Smooth muscle cell (in vitro differentiated cells): ENCODE measurements around the gene PROCA1. TPM values are rescaled to one million over a fixed set of nuclear protein-coding genes. Genes with fewer than 3 reads are reported as not detected.

Experiments used
- DNase-seq: peaks from one replicate; lab custom pipeline; 2025; ENCODE audit not compliant: unreplicated experiment; lab: John Stamatoyannopoulos, UW
- H2AFZ ChIP-seq: fragments of 200-600 bp; sonication (generic); 2 replicates; pipeline ENCODE4 v1.6.0; 2016; ENCODE audit warnings: antibody characterized with exemption, low read depth, mild to moderate bottlenecking
- H3F3A ChIP-seq: fragments of 200-600 bp; sonication (generic); 2 replicates; pipeline ENCODE4 v1.6.0; 2017; ENCODE audit warnings: antibody characterized with exemption, low read depth
- H3K27ac ChIP-seq: fragments of 200-600 bp; sonication (generic); 2 replicates; pipeline ENCODE4 v1.5.1; 2016; ENCODE audit warnings: low read depth, mild to moderate bottlenecking
- H3K27me3 ChIP-seq: fragments of 200-600 bp; sonication (generic); 2 replicates; pipeline ENCODE4 v1.6.1; 2016; ENCODE audit warnings: low read depth, mild to moderate bottlenecking
- H3K36me3 ChIP-seq: fragments of 200-600 bp; sonication (generic); 2 replicates; pipeline ENCODE4 v1.5.1; 2016; ENCODE audit warnings: low read depth
- H3K4me1 ChIP-seq: fragments of 200-600 bp; sonication (generic); 2 replicates; pipeline ENCODE4 v1.5.1; 2016; ENCODE audit warnings: low read depth
- H3K4me2 ChIP-seq: fragments of 200-600 bp; sonication (generic); 2 replicates; pipeline ENCODE4 v1.6.0; 2016; ENCODE audit warnings: mild to moderate bottlenecking
- H3K4me3 ChIP-seq: fragments of 200-600 bp; sonication (generic); 2 replicates; pipeline ENCODE4 v1.5.1; 2016; ENCODE audit warnings: mild to moderate bottlenecking
- H3K79me2 ChIP-seq: fragments of 200-600 bp; sonication (generic); 2 replicates; pipeline ENCODE4 v1.6.0; 2016; ENCODE audit warnings: low read depth, mild to moderate bottlenecking
- H3K9ac ChIP-seq: fragments of 200-600 bp; sonication (generic); 2 replicates; pipeline ENCODE4 v1.6.0; 2016; ENCODE audit warnings: low read depth
- H3K9me3 ChIP-seq: fragments of 200-600 bp; sonication (generic); replicated peaks from 2 replicates; pipeline ENCODE4 v1.5.1; 2016; ENCODE audit warnings: low read depth
- H4K20me1 ChIP-seq: fragments of 200-600 bp; sonication (generic); 2 replicates; pipeline ENCODE4 v1.6.0; 2016; ENCODE audit warnings: low read depth
- WGBS: methylation state at CpG from one replicate; pipeline ENCODE4 v1.1.7; 2016; ENCODE audit warnings: low lambda C conversion rate; 5-methylcytosine and 5-hydroxymethylcytosine counted together
- polyA plus RNA-seq: library from polyadenylated mRNA; unstranded; fragments of >200 nt; fragmentation: Nextera tagmentation; extraction: Ambion mirVana; gene quantifications from 2 replicates; pipeline ENCODE4 v1.2.1, GENCODE V29; 2016
- total RNA-seq: library from RNA; depleted of rRNA; stranded (reverse); fragments of >200 nt; gene quantifications from 2 replicates; pipeline ENCODE4 v1.2.3, GENCODE V29; 2014
- TF ChIP-seq, protein P1 (sequence below): fragments of 200-600 bp; sonication (generic); IDR thresholded peaks from 2 replicates; pipeline ENCODE4 v1.5.1; 2017; ENCODE audit warnings: borderline replicate concordance, mild to moderate bottlenecking, antibody characterized with exemption; ENCODE audit not compliant: insufficient read depth, poor library complexity, severe bottlenecking

PROCA1 gene
- total and polyA plus RNA-seq, 2 experiments from 2014 or later: 3.0 TPM

DNA sequence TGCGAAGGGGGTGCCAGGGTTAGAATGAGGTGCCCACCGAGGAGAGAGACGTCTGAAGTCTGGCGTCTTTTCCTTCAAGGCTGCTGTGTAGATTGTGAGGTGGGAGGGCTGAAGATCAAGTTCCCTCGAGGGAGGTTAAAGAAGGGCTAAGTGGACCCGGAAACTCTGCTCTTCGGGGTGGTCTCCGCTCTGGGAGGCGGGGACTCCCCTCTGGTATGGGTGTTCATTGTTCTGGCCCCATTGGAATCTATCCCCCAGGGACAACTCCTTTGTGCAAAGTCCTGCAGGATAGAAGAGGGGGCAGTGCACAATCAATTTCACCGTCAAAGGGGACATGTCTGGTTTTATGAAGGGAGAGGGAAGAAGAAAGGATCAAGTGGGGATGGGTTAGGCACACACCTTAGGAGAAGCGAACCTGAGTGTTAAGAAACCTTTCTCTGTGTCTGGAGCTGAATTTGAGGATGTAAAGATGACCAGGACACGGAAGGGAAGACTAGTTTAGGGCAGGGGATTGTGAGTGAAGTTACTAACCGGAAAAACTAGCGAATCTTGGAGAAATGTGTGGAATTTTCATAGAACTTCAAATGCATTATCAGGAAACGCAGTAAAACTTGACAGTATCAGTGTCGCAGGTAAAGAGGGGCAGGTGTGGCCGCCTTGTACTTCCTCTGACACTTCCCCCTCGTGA is 6.8 kb upstream of the PROCA1 start:
- peak overlapping the region; percentile 98 for H3K27ac ChIP-seq
- H3F3A ChIP-seq: peaks cover 42% of the 10 kb centered on the region
- H3K4me3 ChIP-seq: peak overlapping the region; percentile 79
- no peaks in the 10 kb centered on the region for H3K36me3 ChIP-seq
- WGBS: 5% methylated on average over 18 of the region's 18 CpGs
- peaks cover 53% of the 10 kb centered on the region for H3K79me2 ChIP-seq
- DNase-seq: no peak
- peak overlapping the region; percentile 98 for H3K4me2 ChIP-seq
- no peaks in the 10 kb centered on the region for H3K27me3 ChIP-seq
- H2AFZ ChIP-seq: no peak overlapping the region
- peaks cover 35% of the 10 kb centered on the region for H3K4me1 ChIP-seq
- TF ChIP-seq, protein P1, sequence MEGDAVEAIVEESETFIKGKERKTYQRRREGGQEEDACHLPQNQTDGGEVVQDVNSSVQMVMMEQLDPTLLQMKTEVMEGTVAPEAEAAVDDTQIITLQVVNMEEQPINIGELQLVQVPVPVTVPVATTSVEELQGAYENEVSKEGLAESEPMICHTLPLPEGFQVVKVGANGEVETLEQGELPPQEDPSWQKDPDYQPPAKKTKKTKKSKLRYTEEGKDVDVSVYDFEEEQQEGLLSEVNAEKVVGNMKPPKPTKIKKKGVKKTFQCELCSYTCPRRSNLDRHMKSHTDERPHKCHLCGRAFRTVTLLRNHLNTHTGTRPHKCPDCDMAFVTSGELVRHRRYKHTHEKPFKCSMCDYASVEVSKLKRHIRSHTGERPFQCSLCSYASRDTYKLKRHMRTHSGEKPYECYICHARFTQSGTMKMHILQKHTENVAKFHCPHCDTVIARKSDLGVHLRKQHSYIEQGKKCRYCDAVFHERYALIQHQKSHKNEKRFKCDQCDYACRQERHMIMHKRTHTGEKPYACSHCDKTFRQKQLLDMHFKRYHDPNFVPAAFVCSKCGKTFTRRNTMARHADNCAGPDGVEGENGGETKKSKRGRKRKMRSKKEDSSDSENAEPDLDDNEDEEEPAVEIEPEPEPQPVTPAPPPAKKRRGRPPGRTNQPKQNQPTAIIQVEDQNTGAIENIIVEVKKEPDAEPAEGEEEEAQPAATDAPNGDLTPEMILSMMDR: no peak
- H3K9ac ChIP-seq: peak overlapping the region; percentile 99
- peaks cover 62% of the 10 kb centered on the region for H4K20me1 ChIP-seq
- H3K9me3 ChIP-seq: no peaks in the 10 kb centered on the region

DNA sequence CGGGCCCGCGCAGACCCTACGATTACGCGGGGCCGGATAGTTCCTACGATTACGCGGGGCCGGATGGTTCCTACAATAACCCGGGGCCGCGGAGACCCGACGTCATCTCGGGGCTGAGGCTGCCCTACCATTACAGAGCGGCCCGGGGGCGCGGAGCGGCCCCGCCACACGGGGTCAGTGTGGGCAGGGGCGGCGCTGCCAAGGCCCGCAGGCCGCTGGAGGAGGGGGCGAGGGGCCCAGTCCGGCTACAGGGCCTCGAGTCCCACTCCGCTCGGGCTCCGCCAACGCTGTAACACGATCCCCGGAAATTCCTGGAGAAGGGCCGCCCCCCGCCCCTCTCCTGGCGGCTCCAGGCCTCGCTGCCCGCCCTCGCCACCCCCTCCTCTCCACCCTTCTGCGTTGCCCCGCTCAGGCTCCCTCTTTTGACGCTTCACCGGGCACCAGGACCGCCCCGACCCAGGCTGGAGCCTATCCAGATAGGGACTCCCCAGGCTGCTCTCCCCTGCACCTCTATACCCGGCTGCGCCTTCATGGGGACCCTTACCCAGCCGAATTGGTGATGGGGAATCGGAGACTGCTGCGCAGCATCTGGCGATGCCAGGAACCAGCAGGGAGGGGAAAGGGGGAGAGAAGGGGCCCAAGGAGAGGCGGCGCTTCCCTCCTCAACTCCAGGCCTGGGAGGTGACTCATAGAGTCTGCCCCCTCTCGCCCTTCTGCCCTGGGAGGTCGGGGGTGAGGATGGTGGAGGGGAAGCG is 6.1 kb upstream of the PROCA1 start, which contains the start of gene RAB34:
TSS of gene RAB34 (minus strand) at position 291 of the 755 bp plus-strand sequence. CDS start 602 bp downstream, outside the sequence.
- TF ChIP-seq, protein P1: peak; percentile 47

DNA sequence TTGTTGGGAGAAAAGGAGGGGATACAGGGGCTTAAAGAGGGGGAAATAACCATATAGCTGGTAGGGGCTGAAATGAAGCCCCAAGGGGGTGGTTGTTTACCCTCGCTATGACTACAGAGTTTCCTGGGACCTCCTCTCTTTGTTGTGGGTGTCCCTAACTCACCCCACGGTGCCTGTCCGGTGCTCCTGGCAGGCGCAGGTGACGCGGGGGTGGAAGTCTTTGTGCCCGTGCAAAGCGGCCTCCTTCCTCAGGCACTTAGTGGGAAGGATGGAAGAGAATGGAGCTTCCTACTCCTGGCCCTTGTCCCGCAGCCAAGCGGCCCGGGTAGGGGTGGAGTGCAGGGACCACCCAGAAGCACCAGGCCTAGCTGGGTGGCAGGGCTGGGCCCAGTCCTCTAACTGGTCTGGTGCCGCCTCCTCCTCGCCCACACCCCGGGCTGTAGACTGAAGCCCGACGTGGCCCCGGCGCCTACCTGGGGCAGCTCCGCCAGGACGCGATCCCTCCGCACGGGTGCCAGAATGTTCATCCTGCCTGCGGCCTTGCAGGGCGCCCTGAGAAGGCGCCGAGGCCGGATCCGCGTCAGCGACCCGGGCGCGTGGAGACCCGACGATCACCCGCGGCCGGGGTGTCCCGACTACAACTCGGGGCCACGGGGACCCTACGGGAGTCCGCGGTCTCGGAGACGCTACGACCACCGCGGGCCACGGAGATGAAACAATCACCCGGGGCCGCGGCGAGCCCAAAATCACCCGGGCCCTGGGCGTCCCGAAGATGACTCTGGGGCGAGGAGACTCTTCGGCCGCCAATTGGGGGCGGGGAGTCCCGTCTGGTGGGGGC is 5.3 kb upstream of the PROCA1 start:
- Histone ChIP-seq H3K9ac (peak overlapping the region; percentile 99), H3K79me2 (peaks cover 41% of the 10 kb centered on the region), H3K27ac (peak overlapping the region; percentile 98), H3K36me3 (no peaks in the 10 kb centered on the region), H3K4me3 (peak overlapping the region; percentile 79), H2AFZ (no peak overlapping the region), H4K20me1 (peaks cover 46% of the 10 kb centered on the region), H3K4me1 (peaks cover 36% of the 10 kb centered on the region), H3K9me3 (no peaks in the 10 kb centered on the region), H3K27me3 (no peaks in the 10 kb centered on the region), H3F3A (peaks cover 43% of the 10 kb centered on the region), H3K4me2 (peak overlapping the region; percentile 98)
- TF ChIP-seq, protein P1: no peak
- 1% methylated on average over 54 of the region's 63 CpGs for WGBS
- DNase-seq: peak; percentile 31

More for the DNA sequence above, 6.1 kb upstream of the PROCA1 start, which contains the start of gene RAB34:
- no peaks in the 10 kb centered on the region for H3K36me3 ChIP-seq
- H2AFZ ChIP-seq: no peak within 1 kb of the TSS
- peaks cover 54% of the 10 kb centered on the region for H4K20me1 ChIP-seq
- H3K9ac ChIP-seq: peak within 1 kb of the TSS; percentile 99
- H3K79me2 ChIP-seq: peaks cover 49% of the 10 kb centered on the region
- peaks cover 35% of the 10 kb centered on the region for H3K4me1 ChIP-seq
- H3K9me3 ChIP-seq: no peaks in the 10 kb centered on the region
- DNase-seq: peak; percentile 96
- H3F3A ChIP-seq: peaks cover 42% of the 10 kb centered on the region
- under 1% methylated on average over 54 of the region's 60 CpGs for WGBS
- peak within 1 kb of the TSS; percentile 98 for H3K4me2 ChIP-seq
- peak within 1 kb of the TSS; percentile 98 for H3K27ac ChIP-seq
- H3K27me3 ChIP-seq: no peaks in the 10 kb centered on the region
- H3K4me3 ChIP-seq: peak within 1 kb of the TSS; percentile 79
